Measurements from ENCODE around the gene SMARCC2. TPM values are rescaled to one million over a fixed set of nuclear protein-coding genes. Genes with fewer than 3 reads are reported as not detected.
A peak's percentile ranks its signal among the peaks of the same experiment; 100 is the strongest.

Gene SMARCC2
- total RNA-seq (2014; rRNA removed; shearing (Covaris generic)), result 20.9 and 39.0 TPM in 2 replicates
- 43.8 and 63.3 TPM in 2 replicates for polyA plus RNA-seq (2015; cell fraction: cytosol; rRNA removed)
- polyA plus RNA-seq (2015; cell fraction: nucleus; rRNA removed), result 102 and 131 TPM in 2 replicates

DNA sequence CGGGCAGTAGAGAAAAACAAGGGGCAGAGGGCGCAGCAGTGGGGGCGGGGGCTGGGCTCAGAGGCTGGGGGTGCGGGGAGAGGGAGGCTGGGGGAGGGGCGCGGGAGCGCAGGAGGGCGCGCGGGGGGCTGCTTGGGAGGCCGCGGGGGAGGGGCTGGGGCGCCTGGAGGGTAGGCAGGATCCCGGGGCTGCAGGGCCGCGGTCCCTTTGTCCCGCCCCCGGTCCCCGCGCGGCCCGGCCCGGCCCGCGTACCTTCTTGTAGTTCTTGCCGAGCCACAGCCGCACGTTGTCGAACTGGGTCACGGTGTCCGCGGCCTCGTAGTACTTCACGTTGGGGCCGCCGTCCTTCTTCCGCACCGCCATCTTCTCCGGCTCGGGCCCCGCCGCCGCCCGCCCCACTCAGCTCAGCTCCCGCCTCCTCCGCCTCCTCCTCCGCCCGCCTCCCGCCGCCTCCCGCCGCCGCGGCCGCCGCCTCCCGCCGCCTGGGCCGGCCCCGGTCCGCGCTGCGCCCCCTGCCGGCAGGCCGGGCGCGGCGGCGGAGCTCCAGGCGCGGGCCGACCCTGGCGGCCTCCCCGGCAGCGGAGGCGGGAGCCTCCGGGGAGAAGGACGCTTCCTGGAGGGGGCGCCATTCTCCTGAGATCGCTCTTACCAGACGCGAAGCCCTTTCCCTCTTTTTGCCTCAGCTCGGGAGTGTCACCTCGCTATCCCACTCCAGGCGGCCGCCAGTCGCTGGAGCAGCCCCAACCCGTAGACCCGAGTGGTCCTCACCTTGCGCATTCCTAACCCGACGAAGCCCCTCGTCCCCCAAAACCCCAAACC, at the start of gene SMARCC2:
TSS of gene SMARCC2 (minus strand) at position 385 of the 819 bp plus-strand sequence. CDS start at position 363, 22 bp downstream.
- in situ Hi-C loops (cut with HindIII; ENCODE audit: low pct_unique_long_range_greater_than_20kb, low sequenced_read_pairs), result no loop called here
- DNase-seq (ENCODE audit: low read depth, low spot score), result peak; percentile 85

DNA sequence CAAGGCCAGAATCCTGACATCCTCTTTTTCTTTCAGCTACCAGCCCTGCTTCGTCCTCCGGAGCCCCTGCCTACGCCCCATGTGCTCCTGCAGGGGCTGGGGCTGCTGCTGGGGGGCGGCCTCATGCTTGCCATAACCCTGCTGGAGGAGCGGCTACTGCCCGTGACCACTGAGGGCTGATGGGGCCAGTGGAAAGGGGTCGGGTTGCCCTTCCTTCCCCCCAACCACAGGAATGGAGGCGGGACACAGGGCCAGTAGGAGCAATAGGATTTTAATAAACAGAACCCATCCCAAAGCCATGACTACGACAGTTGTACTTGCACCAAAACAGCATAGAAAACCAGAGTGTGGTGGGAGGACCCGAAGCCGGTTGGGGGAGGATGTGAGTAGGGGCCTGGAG, 48.3 kb upstream of the SMARCC2 start:
- in situ Hi-C loops (cut with HindIII; ENCODE audit: low pct_unique_long_range_greater_than_20kb, low sequenced_read_pairs), result no loop called here
- no peak for DNase-seq (ENCODE audit: low read depth, low spot score)

GRCh38 chr12:56236985-56237384, 47.7 kb upstream of the SMARCC2 start:
- in situ Hi-C loops (cut with HindIII; ENCODE audit: low pct_unique_long_range_greater_than_20kb, low sequenced_read_pairs), result no loop called here
- no peak for DNase-seq (ENCODE audit: low read depth, low spot score)

GRCh38 chr12:56236091-56236490, 46.8 kb upstream of the SMARCC2 start:
- in situ Hi-C loops (cut with HindIII; ENCODE audit: low pct_unique_long_range_greater_than_20kb, low sequenced_read_pairs), result no loop called here
- DNase-seq (ENCODE audit: low read depth, low spot score), result no peak

DNA sequence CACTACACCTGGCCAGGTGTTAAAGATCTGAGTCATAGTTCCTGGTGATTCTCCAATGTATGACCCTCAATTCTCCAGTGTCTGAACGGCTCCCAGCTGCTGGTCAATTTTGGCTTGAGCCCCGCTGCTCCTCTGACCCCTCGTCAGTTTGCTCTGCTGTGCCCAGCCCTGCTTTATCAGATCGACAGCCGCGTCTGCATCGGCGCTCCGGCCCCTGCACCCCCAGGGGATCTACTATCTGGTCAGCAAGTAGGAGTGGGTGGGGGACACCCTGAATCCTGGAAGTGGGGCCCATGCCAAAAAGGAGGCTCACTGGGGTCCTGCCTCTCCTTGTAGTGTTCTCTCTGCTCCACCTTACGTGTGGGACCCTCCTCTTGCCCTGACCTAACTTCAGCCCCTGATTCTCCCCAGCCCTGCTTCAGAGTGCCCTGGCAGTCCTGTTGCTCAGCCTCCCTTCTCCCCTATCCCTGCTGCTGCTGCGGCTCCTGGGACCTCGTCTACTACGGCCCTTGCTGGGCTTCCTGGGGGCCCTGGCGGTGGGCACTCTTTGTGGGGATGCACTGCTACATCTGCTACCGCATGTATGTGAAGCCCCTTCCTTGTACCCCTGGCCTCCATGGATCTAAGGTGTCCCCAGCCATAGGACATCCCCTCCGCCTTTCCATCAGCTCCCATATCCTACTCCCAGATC, 45.6 kb upstream of the SMARCC2 start:
- in situ Hi-C loops (cut with HindIII; ENCODE audit: low pct_unique_long_range_greater_than_20kb, low sequenced_read_pairs), result no loop called here
- DNase-seq (ENCODE audit: low read depth, low spot score), result no peak

DNA sequence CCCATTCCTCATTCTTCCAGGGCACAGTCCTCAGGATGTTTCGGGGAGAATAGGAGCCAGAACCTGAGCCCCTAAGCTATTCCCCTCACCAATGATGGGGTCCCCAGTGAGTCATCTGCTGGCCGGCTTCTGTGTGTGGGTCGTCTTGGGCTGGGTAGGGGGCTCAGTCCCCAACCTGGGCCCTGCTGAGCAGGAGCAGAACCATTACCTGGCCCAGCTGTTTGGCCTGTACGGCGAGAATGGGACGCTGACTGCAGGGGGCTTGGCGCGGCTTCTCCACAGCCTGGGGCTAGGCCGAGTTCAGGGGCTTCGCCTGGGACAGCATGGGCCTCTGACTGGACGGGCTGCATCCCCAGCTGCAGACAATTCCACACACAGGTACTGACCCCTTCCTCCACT, 41.9 kb upstream of the SMARCC2 start:
- in situ Hi-C loops (cut with HindIII; ENCODE audit: low pct_unique_long_range_greater_than_20kb, low sequenced_read_pairs), result no loop called here
- DNase-seq (ENCODE audit: low read depth, low spot score), result no peak

- in situ Hi-C loops (cut with HindIII; ENCODE audit: low pct_unique_long_range_greater_than_20kb, low sequenced_read_pairs), result no loop called here
- DNase-seq (ENCODE audit: low read depth, low spot score), result no peak
Measured at GRCh38 chr12:56230432-56231183, 41.3 kb upstream of the SMARCC2 start.

- in situ Hi-C loops (cut with HindIII; ENCODE audit: low pct_unique_long_range_greater_than_20kb, low sequenced_read_pairs), result no loop called here
- DNase-seq (ENCODE audit: low read depth, low spot score), result no peak
Measured at GRCh38 chr12:56229916-56230431, 40.7 kb upstream of the SMARCC2 start, which contains the start of gene SLC39A5. Gene SLC39A5 (plus strand): TSS chr12:56230051. CDS start chr12:56231275, 1,224 bp downstream.

DNA sequence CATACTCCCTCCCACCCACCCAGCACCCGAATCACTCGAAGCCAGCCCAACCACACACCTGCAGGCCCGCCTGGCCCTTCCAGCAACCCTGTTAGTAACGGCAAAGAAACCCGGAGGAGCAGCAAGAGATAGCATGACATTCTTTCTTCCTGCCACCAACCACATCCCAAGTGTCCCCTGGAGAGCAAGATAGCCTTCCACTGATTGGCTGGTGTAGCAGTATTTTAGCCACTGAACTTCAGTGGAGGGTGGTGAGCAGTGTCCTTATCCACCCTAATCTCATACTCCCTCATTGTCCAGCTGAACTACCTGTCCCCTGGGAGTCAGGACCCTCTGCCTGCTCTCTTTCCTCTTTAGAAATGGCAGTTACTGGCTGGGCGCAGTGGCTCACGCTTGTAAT, 39.8 kb upstream of the SMARCC2 start:
- in situ Hi-C loops (cut with HindIII; ENCODE audit: low pct_unique_long_range_greater_than_20kb, low sequenced_read_pairs), result no loop called here
- no peak for DNase-seq (ENCODE audit: low read depth, low spot score)

DNA sequence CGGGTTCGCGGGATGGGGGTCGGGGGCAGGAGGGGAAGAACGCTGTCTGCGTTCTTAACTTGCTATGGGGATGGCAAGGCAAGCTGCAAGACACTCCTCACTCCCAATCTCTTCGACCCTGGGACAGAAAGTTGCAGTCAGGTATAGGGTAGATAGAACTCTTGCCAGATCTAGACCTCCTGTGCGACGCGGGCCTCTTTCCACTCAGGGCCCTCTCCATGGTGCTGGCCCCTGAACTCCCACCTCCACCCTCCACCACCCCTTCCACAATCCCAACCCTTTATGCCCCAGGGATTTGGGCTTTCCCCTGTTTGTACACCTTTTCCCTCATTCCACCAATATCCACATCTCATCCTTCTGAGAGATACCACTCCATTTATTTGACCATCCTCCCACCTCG, 35.7 kb upstream of the SMARCC2 start:
- in situ Hi-C loops (cut with HindIII; ENCODE audit: low pct_unique_long_range_greater_than_20kb, low sequenced_read_pairs), result no loop called here
- no peak for DNase-seq (ENCODE audit: low read depth, low spot score)

- in situ Hi-C loops (cut with HindIII; ENCODE audit: low pct_unique_long_range_greater_than_20kb, low sequenced_read_pairs), result no loop called here
- DNase-seq (ENCODE audit: low read depth, low spot score), result peak; percentile 99
Measured at GRCh38 chr12:56224102-56224701, 34.9 kb upstream of the SMARCC2 start, which contains the start of gene NABP2. Gene NABP2 (plus strand): TSS chr12:56224342. CDS start chr12:56224857, 515 bp downstream.

- in situ Hi-C loops (cut with HindIII; ENCODE audit: low pct_unique_long_range_greater_than_20kb, low sequenced_read_pairs), result no loop called here
- DNase-seq (ENCODE audit: low read depth, low spot score), result no peak
Measured at GRCh38 chr12:56223571-56224101, 34.4 kb upstream of the SMARCC2 start.

- in situ Hi-C loops (cut with HindIII; ENCODE audit: low pct_unique_long_range_greater_than_20kb, low sequenced_read_pairs), result no loop called here
Measured at GRCh38 chr12:56222531-56222895, 33.2 kb upstream of the SMARCC2 start.

GRCh38 chr12:56221757-56222530, 32.7 kb upstream of the SMARCC2 start, which contains the start of gene RNF41:
Gene RNF41 (minus strand): TSS chr12:56221922. CDS start chr12:56214047, 7,875 bp downstream.
- DNase-seq (ENCODE audit: low read depth, low spot score), result peak; percentile 97
- in situ Hi-C loops (cut with HindIII; ENCODE audit: low pct_unique_long_range_greater_than_20kb, low sequenced_read_pairs), result no loop called here

More at GRCh38 chr12:56222531-56222895, 33.2 kb upstream of the SMARCC2 start:
- DNase-seq (ENCODE audit: low read depth, low spot score), result no peak

- in situ Hi-C loops (cut with HindIII; ENCODE audit: low pct_unique_long_range_greater_than_20kb, low sequenced_read_pairs), result no loop called here
- DNase-seq (ENCODE audit: low read depth, low spot score), result peak; percentile 35
Measured at GRCh38 chr12:56221232-56221756, 32.0 kb upstream of the SMARCC2 start.

DNA sequence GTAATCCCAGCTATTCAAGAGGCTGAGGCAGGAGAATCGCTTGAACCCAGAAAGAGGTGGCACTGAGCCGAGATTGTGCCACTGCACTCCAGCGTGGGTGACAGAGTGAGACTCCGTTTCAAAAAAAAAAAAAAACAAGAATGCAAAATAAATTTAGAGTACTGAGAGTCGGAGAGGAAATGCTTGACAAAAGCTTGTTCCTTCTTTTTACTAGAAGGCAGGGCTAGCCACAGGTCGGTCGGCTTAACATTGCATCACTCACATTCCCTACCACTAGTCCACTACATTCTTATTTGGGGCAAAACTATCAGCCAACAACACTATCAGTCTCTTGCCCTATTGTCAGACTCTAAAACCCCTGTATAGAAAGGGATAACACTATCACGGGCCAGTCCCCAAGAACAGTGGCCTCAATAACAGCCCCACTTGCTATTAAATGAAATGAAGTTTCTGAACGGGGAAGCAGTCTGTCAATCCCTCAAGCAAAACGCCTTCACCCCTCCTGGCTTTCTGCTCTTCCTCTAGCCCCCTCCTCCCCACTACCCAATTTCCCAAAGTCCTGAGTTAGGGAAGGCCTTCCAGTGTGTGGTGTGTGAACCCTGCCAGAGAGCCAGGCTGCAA, 31.4 kb upstream of the SMARCC2 start:
- DNase-seq (ENCODE audit: low read depth, low spot score), result no peak
- in situ Hi-C loops (cut with HindIII; ENCODE audit: low pct_unique_long_range_greater_than_20kb, low sequenced_read_pairs), result no loop called here
